ENCODE data around the gene GRK3.
A peak's percentile ranks its signal among the peaks of the same experiment; 100 is the strongest.
"Not testable (repeated sequence)": the region's sequence is repeated elsewhere in the genome, so short reads cannot be mapped to it uniquely, and the experiment has no call there.

Gene GRK3

DNA sequence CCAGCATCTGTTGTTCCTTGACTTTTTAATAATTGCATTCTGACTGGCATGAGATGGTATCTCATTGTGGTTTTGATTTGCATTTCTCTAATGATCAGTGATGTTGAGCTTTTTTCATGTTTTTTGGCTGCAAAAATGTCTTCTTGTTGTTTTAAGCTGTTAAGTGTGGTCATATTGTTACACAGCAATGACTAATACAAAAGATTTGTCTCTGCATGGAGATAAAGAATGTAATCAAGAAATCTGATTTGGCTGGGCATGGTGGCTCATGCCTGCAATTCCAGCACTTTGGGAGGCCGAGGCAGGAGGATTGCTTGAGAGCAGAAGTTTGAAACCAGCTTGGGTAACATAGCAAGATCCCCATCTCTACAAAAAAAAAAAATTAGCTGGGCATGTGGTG, 12.1 kb upstream of the GRK3 start:
- not testable (repeated sequence) for DNase-seq

- DNase-seq: no peak
These were observed 11.3 kb upstream of the GRK3 start for GRCh38 chr22:25553131-25553530.

GRCh38 chr22:25554238-25554671, 10.2 kb upstream of the GRK3 start:
- no peak for DNase-seq

GRCh38 chr22:25554689-25555088, 9.8 kb upstream of the GRK3 start:
- no peak for DNase-seq

DNA sequence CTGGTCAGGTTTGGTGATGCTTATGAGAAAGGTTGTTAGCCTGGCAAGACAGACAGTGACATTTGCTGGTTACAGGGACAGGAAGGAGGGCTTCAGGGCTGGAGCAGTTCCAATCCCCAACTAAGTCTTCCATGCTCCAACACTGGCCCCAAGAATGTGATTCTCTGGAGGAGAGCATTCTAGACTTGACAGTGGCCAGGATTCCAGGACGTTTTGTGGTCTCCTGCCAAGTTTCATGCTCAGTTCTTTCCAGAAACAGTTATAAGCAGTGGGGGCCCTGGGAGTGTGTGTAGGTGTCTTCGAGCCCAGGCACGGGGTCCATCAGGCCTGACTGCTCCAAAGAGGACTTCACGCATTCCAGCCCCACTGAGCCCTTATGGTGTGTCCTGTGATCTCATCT, 8.9 kb upstream of the GRK3 start:
- no peak for DNase-seq

DNA sequence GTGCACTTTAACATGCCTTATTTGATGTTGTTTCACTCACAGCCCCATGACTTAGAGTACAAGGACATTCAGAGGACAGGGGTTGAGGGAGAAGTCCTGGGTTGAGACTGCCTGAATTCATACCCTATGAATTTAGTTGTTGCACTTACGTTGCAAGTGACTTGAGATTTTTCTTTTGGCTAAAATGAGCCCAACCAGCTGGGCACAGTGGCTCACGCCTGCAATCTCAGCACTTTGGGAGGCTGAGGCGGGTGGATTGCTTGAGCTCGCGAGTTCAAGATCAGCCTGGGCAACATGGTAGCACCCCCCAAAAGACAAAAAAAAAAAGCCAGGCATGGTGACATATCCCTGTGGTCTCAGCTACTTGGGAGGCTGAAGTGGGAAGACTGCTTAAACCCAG, 7.3 kb upstream of the GRK3 start:
- DNase-seq: no peak

GRCh38 chr22:25558341-25558740, 6.1 kb upstream of the GRK3 start:
- no peak for DNase-seq

- not testable (repeated sequence) for DNase-seq
These were observed 4.6 kb upstream of the GRK3 start for GRCh38 chr22:25559910-25560309.

- not testable (repeated sequence) for DNase-seq
These were observed 3.3 kb upstream of the GRK3 start for GRCh38 chr22:25561182-25561581.

DNA sequence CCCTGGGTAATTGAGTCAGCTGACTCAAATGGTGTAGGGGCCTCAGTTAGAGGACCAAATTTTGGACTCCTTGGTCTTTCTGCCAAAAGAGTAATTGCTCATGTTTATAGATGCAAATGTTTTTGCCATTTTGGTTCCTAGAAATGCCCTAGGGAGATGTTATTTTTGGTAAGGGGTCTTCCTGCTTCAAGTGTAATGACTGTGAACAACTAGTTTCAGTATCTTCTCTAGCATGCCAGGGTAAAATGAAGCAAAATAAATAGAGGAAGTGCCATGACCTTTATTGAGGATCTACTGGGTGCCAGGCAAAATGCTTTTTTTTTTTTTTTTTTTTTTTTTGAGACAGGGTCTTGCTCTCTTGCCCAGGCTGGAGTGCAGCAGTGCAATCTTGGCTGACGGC, 2.5 kb upstream of the GRK3 start:
- not testable (repeated sequence) for DNase-seq

GRCh38 chr22:25562966-25563760, 1.3 kb upstream of the GRK3 start:
- not testable (repeated sequence) for DNase-seq

- no peak for DNase-seq
These were observed 635 bp upstream of the GRK3 start for GRCh38 chr22:25563761-25564319.

DNA sequence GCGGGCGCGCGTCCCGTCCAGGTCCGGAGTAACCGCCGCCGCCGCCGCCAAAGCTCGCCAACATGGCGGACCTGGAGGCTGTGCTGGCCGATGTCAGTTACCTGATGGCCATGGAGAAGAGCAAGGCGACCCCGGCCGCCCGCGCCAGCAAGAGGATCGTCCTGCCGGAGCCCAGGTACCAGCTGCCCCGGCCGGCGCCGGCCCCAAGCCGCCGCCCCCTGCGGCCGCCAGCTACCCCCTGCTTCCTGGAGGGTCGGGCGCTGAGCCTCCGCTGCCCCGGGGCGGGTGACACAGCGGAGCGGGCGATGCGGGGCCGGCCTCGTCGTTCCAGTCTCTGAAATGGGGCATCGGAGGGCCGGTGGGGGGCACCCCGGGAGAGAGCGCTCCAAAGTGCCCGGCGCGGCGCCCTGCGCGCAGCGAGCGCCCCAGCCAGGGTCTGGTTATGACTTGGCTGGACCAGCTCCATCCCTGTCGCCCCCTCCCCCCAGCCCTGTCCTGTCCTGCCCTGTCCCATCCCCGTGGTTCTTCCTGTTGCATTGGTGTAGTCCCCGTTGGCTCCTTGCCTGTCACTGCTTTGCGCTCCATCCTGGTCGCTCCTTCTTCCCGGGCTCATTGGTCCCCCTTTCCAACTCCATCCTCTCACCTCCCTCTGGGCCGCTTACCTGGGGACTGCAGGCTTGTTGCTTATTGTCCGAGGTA, 653 bp downstream of the GRK3 start:
- peak; percentile 44 for DNase-seq

DNA sequence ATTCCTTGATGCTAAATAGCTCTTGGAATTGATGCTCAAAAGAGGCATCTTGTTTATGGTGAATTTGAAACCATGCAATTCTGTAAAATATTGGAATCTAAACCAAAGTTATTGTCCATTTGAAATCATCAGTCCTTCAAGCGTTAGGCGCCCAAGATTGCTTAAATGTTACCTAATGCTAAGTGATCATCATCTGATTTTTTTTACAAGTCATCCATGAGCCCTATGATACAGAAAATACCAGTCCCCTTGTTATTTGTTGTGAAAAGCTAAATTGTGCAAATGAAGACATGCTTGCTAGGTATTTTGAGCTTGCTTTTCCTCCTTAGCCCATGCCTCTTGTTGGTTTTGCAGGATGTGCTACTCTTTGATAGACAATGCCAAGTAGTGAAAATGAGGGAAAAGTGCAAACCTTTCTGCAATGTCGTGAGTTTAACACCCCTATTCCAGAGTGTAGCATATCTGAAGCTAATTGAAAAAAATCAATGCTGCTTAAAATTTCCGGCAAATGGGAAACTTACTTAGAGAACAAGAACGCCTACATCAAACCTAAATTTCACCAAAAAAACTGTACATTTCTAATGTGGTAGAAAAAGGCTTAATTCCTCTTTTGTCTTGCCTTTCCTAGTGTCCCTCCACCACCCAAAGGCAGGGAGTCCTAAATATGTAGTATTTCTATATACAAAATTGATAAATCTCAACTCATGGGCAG, 1.9 kb downstream of the GRK3 start:
- no peak for DNase-seq

GRCh38 chr22:25566898-25567235, 2.4 kb downstream of the GRK3 start:
- DNase-seq: no peak

GRCh38 chr22:25567251-25567675, 2.8 kb downstream of the GRK3 start:
- DNase-seq: no peak

DNA sequence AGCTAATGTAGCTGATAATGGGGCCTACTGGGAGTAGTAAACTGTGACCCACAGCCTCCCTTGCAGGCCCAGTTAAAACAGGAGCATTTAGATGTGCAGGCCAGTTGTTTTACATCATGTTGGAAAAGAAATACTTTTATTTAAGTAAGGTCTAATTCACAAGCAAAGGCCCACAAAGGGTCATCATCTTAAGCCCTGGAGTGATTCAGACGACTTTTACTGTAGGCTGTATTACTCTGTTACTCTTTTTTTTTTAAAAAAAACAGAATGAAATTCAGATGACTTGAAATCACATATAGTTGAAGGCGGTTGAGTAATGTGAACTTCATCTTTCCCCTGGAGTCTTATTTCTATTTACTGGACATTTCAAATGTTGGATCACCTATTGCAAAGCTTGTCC, 3.6 kb downstream of the GRK3 start:
- DNase-seq: not testable (repeated sequence)

GRCh38 chr22:25569361-25569760, 4.9 kb downstream of the GRK3 start:
- DNase-seq: no peak

DNA sequence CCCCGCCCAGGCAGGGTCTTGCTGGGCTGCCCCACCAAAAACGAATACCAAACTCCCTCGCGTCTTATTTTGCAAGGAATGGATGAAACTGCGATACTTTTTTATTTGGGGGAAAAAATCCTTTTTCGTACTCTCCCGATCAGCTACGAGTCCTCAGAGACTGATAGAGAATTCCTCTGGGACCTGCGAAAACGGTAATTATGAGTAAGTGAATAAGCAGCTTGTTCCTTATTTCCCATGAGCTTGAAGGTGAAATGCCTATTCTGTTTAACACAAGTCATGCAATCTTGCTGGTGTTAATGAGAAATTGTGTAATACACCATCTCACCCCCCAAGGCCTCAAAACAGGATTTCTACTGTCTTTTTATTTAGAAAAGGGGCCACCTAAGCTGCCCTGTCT, 5.5 kb downstream of the GRK3 start:
- no peak for DNase-seq

DNA sequence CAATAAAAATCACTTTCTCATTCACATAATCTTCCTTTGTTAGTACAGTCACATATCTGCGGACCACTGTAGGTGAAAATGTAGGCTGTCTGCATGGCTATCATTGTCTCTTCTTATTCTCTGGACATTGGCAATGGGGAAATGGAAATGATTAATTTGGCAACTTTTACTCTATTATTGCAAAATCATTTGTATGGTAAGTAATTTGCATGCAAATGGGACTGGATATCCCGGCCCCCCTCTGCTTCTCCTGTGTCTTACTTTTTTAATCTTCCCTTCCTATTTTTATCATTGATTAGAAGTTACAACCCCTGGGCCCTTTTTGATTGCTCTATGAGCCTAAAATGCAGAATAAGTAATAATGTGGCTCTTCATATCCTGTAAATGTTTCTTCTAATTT, 6.0 kb downstream of the GRK3 start:
- no peak for DNase-seq

DNA sequence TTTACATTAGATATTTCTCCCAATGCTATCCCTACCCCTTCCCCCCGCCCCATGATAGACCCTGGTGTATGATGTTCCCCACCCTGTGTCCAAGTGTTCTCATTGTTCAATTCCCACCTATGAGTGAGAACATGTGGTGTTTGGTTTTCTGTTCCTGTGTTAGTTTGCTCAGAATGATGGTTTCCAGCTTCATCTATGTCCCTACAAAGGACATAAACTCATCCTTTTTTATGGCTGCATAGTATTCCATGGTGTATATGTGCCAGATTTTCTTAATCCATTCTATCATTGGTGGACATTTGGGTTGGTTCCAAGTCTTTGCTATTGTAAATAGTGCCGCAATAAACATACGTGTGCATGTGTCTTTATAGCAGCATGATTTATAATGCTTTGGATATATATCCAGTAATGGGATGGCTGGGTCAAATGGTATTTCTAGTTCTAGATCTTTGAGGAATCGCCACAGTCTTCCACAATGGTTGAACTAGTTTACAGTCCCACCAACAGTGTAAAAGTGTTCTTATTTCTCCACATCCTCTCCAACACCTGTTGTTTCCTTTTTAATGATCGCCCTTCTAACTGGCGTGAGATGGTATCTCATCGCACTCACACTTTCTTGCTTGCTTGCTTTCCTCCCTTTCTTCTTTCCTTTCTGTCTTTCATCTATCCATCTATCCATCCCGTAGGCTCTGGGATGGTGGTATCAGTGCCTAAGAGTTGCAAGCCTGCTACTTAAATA, 7.7 kb downstream of the GRK3 start:
- DNase-seq: not testable (repeated sequence)

DNA sequence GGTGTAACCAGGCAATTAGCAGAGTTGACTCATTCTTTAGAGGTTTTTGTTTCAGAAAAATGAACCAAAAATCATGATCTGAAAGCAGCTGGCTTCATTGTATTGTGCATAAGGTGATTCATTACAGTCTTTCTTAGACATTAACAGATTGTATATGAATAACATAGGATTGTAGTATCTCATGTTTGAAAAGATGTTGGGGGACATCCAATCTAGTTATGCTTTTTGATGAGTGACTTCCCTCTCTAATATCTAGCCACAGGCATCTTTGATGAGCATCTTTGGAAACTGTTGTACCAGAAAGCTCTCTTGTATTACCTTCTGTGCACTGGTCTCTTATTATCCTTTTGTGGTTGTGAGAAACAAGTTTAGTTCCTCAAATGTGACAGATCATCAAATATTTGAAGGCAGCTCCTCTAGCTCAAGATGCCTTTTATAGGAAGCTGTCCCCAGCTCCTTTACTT, 8.3 kb downstream of the GRK3 start:
- DNase-seq: no peak

DNA sequence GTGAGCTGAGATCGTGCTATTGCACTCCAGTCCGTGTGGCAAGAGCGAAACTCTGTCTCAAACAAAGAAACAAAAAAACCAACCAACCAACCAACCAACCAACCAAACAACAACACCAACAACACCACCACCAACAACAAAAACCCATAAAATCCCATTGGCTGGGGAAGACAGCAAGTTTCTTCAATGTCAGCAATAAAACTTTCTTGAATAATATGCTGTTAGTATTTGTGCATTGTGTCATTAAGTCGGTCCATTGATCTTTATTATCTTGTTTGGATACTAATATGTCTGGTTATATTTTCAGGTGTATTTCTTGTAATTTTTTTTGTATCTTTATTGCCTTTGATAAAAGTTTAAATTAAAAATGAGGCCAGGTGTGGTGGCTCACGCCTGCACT, 9.4 kb downstream of the GRK3 start:
- DNase-seq: no peak
